HG02763 (cell line): Measurements from ENCODE around the gene AGO3.
A peak's percentile ranks its signal among the peaks of the same experiment; 100 is the strongest.
"Not testable (repeated sequence)": the region's sequence is repeated elsewhere in the genome, so short reads cannot be mapped to it uniquely, and the experiment has no call there.

Experiments used
- ATAC-seq: cut with Tn5 transposase; IDR thresholded peaks from one replicate; pipeline ENCODE4 v1.9.1; 2021; ENCODE audit warnings: mild to moderate bottlenecking, moderate library complexity; ENCODE audit not compliant: unreplicated experiment

The AGO3 gene

DNA sequence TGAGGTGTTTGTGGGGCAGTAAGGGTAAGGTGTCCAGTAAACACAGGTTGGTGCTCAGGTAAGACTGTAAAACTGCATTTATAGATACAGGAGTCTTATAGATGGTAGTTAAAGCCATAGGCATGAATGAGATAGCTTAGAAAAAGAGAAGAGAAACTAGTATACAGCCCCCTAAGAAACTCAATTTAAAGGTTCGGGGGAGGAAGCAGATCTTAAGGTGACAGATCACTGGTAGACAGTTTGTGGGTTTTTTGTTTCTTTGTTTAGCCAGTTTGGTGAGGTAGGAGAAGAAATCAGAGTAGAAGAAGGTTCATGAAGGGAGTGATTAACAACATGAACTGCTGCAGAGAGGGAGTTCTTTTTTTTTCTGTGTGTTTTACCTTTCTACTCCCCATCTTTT lies 6.1 kb upstream of the AGO3 start:
- ATAC-seq: no peak

DNA sequence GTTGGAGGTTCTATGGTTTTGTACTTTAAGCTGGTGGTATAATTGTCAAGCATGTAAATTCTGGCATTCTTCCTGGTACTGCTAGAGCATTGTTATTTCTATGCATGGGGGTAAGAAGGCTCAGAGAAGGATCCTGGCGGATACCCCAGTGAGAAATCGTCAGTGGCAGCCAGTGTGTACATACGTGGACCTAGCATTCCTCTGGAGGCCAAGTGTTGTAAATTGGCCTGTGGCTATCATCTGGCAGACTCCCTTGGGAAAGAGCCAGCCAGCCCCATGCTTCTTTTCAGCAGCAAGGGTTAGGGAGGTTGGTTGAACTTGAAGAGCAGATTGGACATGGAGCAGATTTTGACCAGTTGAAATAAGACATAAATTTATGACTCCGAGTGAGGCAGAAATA lies 5.2 kb upstream of the AGO3 start:
- no peak for ATAC-seq

DNA sequence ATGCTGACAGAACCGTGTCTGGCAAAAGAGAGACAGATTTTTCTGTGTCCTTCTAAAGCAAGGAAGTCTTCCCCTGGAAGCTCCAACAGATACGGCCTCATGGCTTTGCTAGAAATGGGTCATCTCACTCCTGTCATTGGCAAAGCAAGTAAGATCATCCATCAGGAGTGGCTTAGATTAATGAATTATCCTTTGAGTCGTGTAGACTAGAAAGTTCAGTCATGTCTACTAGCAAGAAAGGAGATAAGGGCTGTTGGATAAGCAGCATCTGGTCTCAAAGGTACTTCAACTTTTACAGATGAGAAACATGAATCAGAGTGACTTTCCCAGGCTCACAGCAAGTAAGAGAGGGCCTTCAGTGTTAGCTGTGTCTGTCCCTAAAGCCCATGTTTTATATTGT lies 3.4 kb upstream of the AGO3 start:
- no peak for ATAC-seq

DNA sequence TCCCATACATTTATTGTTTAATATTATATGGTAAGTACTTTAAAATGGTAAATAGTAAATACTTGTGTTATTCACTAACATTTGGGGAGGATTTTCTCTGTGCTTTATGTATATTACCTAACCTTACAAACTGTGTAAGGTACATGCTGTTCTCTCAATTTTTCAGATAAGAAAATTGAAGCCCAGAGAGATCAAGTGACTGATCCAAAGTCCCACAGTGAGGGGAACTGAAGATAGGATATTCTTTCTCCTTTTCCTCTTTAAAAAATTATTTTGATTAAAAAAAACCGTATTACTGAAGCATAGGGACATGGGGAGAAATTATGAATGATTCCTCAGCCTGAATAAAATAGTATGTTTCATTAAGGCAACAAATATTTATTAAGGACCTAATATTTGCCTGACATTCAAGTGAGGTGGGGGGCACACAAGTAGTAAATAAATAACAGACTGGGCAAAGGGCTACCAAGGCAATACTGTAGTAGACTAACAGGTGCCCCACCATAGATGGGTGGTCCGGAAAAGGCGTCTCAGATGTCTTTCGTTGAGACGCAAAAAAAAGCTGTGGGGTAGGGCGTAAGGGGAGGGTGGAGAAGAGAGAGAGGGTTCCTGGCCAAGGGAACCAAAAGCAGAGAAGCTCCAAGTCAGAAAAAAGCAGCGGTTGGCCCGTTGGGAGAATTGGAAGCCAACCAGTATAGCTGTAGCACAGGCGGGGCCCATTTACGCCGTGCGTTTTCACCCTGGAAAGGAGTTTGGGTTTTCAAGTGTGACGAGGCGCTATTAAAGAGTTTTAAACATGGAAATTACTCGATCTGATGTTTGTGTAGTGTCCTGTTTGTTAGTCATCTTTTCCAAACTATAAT lies 944 bp upstream of the AGO3 start:
- ATAC-seq: no peak

DNA sequence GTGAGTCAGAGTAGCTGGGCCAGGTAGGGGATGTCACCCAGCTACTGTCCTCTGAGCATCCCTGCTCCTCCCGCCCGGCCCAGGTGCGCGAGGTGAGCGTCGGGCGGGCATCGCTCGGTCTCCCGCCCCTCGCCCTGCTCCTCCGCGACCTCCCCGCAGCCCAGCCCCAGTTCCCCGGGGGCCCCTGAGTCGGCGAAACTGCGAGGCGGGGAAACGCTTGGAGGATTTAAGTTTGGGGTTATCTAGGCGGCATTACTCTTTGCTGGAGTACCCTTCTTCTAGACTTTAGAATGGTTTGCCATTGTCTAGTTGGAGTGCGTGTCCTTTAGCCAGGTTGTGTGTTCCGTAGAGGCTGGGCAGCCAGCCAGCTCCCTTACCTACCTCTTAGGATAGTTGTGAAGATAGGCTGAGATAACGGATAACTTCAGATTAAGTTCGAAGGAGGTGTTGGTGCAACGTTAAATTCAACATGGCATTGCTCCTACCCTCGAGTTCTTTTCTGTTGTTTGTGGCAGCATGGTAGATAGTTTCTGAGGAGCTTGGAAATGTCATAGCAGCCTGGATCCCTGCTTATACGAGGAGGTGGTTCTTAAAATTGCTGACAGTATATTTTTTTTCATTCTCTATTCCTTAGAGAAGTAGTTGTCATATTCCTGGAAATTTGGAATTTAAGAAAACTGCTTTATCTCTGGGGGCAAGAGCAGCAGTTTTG lies 697 bp downstream of the AGO3 start:
- ATAC-seq: peak; percentile 27

DNA sequence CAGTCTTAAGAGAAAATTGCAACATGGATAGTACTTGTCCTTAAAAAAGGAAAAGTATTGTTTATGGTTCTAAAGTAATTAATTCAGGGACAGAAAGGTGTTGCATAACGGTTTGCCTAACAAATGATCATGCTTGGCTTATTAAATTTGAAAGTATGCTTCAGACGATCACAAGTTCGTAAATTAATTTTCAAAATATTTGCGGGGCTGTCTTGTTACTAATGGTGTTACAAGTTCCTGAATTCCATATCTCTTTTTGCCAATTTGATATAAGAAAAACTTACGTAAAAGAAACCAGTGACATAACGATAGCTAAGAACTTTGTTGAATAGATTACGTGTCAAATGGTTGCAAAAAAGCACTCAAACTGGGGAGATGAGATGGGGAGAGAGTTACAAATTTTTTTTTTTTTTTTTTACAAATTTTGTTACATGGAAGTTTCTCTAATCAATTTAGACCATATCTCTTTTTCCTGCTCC lies 1.3 kb downstream of the AGO3 start:
- ATAC-seq: no peak

DNA sequence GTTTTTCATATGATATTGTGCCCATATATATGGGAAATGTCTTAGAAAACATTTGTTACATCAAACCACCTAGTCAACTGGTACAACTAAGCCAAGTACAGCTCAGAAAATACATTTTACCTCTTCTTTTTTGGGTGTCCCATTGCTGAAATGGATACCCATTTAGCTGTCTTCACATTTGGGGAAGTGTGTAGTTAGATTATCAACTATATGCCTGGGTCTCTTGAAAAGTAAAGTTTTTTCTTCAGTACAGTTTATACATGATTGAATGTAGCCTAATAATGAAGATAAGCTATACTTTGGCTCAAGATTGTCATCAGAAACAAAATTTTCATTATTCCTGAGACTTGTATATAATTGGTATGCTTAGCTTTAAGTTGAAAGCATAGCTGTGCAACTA lies 2.0 kb downstream of the AGO3 start:
- no peak for ATAC-seq

DNA sequence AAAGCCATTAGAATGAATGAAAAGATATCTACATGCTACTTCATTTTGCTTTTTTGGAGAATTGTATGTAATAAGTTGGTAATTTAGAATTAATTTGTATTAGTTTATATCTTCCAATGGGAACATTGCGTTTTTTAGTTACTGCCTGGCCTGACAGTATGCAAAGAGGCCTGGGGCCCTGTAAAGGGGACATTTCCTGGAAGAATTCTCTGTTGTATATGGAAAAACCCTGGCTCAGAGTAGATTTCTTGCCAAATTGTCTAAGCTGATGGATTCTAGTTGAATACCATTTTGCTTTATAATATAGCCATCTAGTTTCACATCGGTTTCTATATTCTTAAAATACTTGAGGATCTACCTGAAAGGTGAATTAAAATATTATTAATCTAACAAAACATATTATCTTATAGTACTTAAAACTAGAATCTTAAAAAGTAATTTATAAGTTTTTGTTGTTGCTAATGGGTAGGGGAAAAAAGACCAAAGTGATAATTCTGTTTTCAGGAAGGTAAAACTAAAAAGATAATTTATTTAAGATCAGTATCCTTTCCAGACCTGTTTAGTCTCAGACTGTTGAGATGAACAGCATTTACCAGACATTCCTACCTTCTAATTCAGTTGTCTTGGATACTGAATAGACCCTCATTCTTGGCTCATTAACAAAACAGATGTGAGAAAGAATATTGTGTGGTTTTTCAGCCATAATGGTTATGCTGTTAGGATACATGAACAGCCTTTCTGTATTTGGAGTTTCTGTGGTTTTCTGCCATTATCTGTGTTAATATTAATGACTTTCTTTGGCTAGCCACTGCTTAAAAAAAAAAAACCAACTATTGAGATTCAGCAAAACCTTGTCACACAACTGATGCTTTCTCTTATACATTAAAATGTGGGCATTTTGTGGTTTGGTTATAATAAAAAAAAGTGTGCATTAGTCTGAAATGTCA lies 4.8 kb downstream of the AGO3 start:
- ATAC-seq: no peak

DNA sequence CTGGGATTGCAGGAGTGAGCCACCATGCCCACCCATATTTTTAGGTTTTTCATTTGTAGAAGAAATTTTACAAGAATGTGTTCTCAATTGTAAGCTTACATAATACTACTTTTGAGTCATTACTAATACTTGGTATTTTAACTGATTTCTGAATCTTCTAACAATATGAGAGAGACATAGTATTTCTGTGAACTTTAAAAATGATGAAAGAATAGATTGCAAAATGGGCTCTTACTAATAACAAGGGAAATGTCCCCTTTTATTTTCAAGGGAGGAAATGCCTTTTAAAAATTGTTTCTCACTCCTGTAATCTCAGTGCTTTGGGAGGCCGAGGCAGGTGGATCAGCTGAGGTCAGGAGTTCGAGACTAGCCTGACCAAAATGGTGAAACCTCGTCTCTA lies 5.9 kb downstream of the AGO3 start:
- ATAC-seq: no peak

DNA sequence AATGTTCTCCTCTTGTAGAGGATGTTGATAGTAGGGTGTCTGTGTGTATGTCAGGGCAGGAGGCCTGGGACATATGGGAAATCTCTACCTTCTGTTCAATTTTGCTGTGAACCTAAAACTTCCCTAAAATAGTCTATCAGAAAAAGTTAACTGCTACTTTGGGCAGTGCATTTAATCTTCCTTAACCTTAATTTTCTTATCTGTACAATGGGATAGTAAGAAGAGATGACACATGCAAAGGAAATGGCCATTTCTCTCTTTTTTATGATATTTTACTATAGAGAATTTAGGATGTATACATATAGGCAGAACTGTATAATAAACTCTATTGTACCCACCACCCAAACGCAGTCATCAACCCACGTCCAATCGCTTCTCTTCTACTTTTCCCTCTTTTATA lies 8.6 kb downstream of the AGO3 start:
- ATAC-seq: no peak

DNA sequence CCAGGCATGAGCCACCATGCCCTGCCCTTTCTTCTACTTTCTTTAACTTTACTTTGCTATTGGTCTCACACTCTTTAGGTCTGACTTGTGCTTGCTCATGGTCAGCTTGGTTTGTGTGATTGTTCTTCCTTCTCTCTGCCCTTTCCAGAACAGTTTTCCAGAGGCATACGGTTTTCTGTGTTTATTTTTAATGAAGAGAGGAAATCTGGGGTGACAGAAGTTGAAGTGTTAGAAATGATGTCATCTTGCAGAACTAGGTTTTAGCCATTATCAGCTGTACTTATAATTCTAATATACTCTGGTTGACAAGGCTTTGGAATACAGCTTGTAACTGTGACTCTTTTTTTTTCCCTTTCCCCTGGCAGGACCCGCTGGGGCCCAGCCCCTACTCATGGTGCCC lies 14.4 kb downstream of the AGO3 start:
- no peak for ATAC-seq

DNA sequence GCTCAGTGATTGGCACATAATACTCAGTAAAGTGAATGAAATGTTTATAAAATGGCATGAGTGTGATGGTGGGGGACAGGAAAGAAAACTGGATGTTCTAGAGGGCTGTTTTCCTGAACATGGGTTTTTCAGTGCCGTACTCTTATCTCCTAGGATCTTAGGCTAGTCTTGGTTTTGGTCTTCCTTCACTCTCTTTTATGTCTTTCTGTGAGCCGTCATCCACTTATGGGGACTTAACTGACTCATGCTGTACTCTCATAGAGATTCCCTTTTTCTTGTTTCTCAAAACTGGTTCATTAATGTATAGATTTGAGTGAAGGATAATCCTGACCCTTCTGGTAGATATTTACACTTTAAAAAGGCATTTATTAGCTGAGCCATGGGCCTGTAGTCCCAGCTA lies 16.6 kb downstream of the AGO3 start:
- ATAC-seq: no peak

DNA sequence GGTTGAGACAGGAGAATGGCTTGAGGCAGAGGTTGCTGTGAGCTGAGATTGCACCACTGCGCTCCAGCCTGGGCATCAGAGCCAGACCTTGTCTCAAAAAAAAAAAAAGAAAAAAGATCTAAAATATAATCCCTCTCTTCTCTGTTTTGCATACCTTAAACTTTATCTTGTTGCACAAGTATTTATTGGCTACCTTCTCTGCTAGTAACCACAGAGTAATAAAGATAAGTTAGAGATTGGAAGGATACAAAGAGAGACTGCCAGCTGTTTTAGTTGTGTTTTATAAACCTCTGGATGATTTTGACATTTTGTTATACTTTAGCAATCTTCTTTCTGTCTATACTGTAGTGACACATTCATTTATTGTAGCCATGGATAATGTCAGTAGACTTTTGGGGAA lies 27.7 kb downstream of the AGO3 start:
- no peak for ATAC-seq

DNA sequence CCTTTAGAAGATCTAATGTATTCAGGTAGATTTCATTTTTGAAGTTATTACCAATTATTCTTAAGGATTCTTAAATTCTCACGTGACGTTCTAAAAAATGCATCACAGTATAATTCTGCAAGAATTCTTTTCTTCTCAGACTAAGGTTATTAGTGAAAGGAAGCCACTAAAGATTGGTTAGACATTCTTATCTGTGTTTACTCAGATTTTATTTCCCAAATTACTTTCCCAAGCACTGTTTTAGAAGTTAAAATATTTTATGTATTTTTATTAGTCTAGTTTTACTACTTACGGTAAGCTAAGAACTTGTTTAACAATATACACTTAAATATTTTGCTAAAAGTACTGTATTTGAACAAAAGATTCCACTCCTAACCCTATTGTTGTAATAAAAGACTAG lies 28.4 kb downstream of the AGO3 start:
- ATAC-seq: no peak

DNA sequence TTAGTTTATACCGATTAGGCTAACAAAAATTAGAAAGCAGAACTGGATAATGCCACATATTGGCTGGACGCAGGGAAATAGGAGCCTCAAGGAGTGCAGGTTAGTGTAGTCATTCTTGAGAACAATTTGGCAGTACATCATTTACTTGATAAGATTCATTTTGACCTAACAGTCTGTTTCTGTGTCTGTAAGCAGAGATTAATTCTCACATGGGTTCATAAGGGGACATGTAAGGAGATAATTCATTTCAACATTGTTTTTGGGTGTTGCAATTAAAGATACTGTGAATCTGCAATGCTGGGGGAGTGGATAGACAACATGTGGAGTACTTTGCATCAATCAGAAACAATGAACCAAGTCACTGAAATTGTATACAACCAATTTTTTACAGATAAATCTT lies 32.0 kb downstream of the AGO3 start:
- ATAC-seq: no peak

DNA sequence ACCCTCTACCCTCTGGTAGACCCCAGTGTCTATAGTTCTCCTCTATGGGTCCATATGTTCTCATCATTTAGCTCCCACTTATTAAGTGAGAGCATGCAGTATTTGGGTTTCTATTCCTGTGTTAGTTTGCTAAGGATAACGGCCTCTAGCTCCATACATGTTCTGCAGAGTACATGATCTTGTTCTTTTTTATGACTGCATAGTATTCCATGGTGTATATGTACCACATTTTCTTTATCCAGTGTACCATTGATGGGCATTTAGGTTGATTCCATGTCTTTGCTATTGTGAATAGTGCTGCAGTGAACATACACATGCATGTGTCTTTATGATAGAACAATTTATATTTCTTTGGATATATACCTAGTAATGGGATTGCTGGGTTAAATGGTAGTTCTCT lies 33.4 kb downstream of the AGO3 start:
- ATAC-seq: not testable (repeated sequence)

DNA sequence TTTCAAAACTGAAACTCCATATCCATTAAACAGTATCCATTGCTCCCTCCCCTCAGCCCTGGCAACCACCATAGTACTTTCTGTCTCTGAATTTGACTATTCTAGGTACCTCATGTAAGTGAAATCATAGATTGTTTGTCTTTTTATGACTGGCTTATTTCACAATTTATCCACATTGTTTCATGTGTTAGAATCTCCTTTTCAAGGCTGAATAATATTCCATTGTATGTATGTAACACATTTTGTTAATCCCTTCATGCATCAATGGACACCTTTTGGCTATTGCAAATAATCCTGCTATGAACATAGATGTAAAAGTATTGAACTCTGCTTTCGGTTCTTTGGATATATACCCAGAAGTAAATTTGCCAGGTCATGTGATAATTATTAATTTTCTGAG lies 37.5 kb downstream of the AGO3 start:
- ATAC-seq: no peak

DNA sequence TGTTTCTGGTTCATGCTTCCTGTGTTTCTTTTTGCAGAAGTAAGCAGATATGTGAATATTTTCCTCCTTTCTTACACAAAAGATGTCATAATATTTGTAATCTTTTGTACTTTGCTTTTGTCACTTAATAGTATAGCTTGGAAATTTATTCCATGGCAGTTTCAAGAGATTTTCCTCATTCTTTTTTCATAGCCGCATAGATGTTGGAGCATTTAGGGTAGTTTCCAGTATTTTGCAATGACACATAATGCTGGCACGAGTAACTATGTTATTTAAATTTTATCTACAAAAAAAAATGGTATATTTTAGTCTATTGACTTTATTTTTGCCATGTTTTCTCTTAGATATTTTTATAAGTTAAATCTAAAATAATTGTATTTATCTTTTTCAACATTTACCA lies 40.7 kb downstream of the AGO3 start:
- ATAC-seq: no peak

DNA sequence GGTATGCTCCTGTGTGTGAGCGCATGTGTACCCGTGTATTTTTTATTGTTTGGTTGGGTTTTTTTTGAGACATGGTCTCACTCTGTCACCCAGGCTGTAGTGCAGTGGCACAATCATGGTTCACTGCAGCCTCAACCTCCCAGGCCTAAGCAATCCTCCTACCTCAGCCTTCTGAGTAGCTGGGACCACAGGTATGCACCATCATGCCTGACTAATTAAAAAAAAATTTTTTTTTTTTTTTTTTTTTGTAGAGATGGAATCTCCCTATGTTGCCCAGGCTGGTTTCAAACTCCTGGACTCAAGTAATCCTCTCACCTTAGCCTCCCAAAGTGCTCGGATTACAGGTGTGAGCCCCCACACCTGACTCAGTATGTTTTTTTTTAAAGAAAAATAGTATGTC lies 41.7 kb downstream of the AGO3 start:
- ATAC-seq: not testable (repeated sequence)

DNA sequence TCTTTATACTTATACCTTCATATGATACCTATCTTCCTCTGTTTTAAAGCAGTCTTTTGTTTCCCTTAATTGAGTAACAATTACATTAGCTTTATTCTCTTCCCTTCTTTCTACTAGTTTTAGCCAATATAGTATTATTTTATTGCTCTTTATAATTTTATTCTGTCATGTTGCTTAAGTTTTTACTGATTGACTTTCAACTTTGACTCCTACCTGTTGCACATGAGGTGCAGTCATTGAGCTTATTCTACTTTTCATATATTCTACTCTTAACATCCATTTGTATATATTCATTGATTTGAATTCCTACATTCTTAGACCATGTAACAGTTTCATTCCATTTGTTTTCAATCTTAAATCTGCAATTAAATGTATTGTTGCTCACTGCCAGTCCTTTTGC lies 49.2 kb downstream of the AGO3 start:
- no peak for ATAC-seq

DNA sequence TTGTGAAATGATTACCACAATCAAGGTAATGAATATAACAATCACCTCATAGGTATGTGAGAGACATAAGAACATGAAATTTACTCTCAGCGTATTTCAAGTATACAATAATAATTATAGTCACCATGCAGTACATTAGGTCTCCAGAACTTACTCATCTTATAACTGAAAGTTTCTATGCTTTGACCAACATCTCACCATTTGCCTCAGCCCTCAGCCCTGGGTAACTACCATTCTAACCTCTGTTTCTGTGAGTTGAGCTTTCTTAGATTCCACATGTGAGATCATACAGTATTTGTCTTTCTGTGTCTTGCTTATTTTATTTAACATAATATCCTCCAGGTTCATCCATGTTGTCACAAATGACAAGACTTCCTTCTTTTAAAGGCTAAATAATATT lies 57.3 kb downstream of the AGO3 start:
- ATAC-seq: no peak
